WERI-Rb-1 (cell line): ENCODE data around the gene GRIPAP1.
A peak's percentile ranks its signal among the peaks of the same experiment; 100 is the strongest.

ENCODE experiments used
- DNase-seq: peaks from one replicate; pipeline ENCODE4 v3.0.0-alpha.2; 2020
- H3K27ac ChIP-seq: fragments of 250-450 bp; sonication (Bioruptor Pico); 2 replicates; pipeline ENCODE4 v1.5.1; 2020; ENCODE audit warnings: mild to moderate bottlenecking, moderate library complexity
- H3K27me3 ChIP-seq: fragments of 250-450 bp; sonication (Bioruptor Pico); 2 replicates; pipeline ENCODE4 v1.5.1; 2021; ENCODE audit warnings: mild to moderate bottlenecking, low read depth, moderate library complexity; ENCODE audit not compliant: insufficient read depth, severe bottlenecking
- H3K36me3 ChIP-seq: fragments of 250-450 bp; sonication (Bioruptor Pico); 2 replicates; pipeline ENCODE4 v1.5.1; 2020; ENCODE audit warnings: mild to moderate bottlenecking, moderate library complexity
- H3K4me3 ChIP-seq: 2 replicates; pipeline ENCODE4 v1.5.1; 2011; ENCODE audit warnings: low read depth, mild to moderate bottlenecking, control low read depth, low read length
- H3K9me3 ChIP-seq: fragments of 250-450 bp; sonication (Bioruptor Pico); 2 replicates; pipeline ENCODE4 v1.5.1; 2021; ENCODE audit warnings: mild to moderate bottlenecking, moderate library complexity; ENCODE audit not compliant: severe bottlenecking
- TF ChIP-seq, protein P1 (sequence below): IDR thresholded peaks from 2 replicates; pipeline ENCODE4 v1.5.1; 2011; ENCODE audit warnings: low read depth, mild to moderate bottlenecking, control low read depth, inconsistent platforms, low read length

Gene GRIPAP1

DNA sequence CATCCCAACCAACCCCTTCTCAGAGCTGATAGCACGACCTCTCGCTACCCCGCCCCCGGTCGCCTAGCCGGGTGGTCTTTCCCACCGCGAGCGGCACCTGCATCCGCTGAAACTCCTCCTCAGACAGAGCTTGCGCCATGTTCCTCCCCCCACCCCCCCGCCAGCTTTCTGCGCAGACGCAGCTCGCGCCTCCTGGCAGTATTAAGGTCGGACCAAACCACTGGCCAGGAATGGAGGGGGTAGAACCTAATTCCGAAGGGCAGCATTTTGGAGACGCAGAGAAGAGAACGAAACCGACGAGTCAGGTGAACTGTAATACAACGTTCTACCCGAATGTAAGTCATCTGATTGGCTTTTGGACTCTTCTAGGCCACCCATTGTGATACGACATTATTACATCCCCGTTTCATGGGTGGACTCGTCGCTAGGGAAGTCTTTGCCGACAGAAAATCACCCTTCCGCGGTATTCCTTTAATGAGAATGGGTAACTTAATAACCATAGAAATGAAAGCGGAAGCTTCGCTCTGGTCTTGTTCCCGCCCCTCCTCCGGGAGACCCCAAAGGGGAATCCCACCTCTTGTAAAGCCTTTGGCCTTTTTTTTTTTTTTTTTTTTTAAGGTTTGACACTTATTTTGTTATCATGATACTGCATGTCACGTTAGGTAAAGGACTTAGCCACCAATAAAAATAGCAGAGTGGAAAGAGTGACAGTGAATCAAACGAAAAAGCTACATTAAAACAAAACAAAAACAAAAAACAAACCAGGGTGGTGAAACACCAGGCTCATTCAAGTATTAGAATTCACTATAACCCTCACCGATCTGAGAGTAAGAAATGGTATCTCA is at the start of gene GRIPAP1:
Gene GRIPAP1, minus strand, starts transcription at position 174 of the 845 bp plus-strand sequence. Its CDS starts 35 bp downstream, at position 139.
- peaks cover 10% of the 10 kb centered on the region for H3K36me3 ChIP-seq
- peaks cover 10% of the 10 kb centered on the region for H3K27me3 ChIP-seq
- H3K27ac ChIP-seq = peak within 1 kb of the TSS; percentile 91
- TF ChIP-seq, protein P1, sequence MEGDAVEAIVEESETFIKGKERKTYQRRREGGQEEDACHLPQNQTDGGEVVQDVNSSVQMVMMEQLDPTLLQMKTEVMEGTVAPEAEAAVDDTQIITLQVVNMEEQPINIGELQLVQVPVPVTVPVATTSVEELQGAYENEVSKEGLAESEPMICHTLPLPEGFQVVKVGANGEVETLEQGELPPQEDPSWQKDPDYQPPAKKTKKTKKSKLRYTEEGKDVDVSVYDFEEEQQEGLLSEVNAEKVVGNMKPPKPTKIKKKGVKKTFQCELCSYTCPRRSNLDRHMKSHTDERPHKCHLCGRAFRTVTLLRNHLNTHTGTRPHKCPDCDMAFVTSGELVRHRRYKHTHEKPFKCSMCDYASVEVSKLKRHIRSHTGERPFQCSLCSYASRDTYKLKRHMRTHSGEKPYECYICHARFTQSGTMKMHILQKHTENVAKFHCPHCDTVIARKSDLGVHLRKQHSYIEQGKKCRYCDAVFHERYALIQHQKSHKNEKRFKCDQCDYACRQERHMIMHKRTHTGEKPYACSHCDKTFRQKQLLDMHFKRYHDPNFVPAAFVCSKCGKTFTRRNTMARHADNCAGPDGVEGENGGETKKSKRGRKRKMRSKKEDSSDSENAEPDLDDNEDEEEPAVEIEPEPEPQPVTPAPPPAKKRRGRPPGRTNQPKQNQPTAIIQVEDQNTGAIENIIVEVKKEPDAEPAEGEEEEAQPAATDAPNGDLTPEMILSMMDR = no peak
- H3K4me3 ChIP-seq = peak within 1 kb of the TSS; percentile 47
- DNase-seq = peak; percentile 76
- no peaks in the 10 kb centered on the region for H3K9me3 ChIP-seq

GRCh38 chrX:49043987-49044281 is 41.9 kb upstream of the GRIPAP1 start:
- Histone ChIP-seq H3K9me3 (no peaks in the 10 kb centered on the region), H3K36me3 (peaks cover 5% of the 10 kb centered on the region; the same call in 1 of the 2 replicates), H3K4me3 (peak overlapping the region; percentile 26), H3K27ac (peak overlapping the region; percentile 31), H3K27me3 (peaks cover 8% of the 10 kb centered on the region)
- DNase-seq = no peak
- TF ChIP-seq, protein P1 = no peak

GRCh38 chrX:49043220-49043986 is 41.3 kb upstream of the GRIPAP1 start, which contains the start of gene TFE3:
Gene TFE3, minus strand, starts transcription at chrX:49043357. Its CDS starts 131 bp downstream, at chrX:49043226.
- TF ChIP-seq, protein P1 = peak; percentile 54
- H3K9me3 ChIP-seq = no peaks in the 10 kb centered on the region
- peak within 1 kb of the TSS; percentile 65 for H3K4me3 ChIP-seq
- peaks cover 6% of the 10 kb centered on the region; the same call in 1 of the 2 replicates for H3K36me3 ChIP-seq
- H3K27me3 ChIP-seq = peaks cover 7% of the 10 kb centered on the region
- H3K27ac ChIP-seq = peak within 1 kb of the TSS; percentile 78
- DNase-seq = peak; percentile 97

DNA sequence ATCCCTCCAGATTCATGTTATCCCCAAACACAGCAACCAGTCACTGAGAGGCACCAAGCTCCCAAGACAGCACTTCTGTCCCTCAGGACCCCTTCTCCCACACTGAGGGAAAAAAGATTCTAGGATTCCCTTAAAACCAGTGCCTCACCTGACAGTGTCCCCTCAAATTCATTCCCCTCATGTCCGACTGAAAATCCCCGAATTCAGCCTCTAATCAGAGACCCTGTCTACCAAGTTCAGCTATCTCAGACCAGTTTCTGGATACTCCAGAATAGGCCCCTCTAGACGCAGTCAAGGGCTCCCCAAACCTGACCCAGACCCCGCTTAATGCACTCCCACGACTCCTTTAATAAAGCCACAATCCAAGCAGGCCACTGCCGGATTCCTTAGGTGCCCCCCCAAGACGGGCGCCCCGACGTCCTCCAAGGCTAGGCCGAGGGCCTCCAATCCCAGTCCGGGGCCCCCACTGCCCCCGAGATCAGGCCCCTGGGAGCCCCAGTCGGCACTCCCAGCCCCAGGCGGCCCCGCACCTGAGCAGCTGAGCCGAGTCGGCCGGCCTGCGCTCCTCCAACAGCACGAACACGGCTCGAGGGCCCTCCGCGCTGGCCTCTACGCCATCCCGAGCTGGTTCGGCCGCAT is 40.6 kb upstream of the GRIPAP1 start:
- peaks cover 7% of the 10 kb centered on the region for H3K27me3 ChIP-seq
- H3K4me3 ChIP-seq = peak overlapping the region; percentile 65
- TF ChIP-seq, protein P1 = no peak
- no peak for DNase-seq
- peaks cover 6% of the 10 kb centered on the region; the same call in 1 of the 2 replicates for H3K36me3 ChIP-seq
- H3K9me3 ChIP-seq = no peaks in the 10 kb centered on the region
- H3K27ac ChIP-seq = peak overlapping the region; percentile 78

DNA sequence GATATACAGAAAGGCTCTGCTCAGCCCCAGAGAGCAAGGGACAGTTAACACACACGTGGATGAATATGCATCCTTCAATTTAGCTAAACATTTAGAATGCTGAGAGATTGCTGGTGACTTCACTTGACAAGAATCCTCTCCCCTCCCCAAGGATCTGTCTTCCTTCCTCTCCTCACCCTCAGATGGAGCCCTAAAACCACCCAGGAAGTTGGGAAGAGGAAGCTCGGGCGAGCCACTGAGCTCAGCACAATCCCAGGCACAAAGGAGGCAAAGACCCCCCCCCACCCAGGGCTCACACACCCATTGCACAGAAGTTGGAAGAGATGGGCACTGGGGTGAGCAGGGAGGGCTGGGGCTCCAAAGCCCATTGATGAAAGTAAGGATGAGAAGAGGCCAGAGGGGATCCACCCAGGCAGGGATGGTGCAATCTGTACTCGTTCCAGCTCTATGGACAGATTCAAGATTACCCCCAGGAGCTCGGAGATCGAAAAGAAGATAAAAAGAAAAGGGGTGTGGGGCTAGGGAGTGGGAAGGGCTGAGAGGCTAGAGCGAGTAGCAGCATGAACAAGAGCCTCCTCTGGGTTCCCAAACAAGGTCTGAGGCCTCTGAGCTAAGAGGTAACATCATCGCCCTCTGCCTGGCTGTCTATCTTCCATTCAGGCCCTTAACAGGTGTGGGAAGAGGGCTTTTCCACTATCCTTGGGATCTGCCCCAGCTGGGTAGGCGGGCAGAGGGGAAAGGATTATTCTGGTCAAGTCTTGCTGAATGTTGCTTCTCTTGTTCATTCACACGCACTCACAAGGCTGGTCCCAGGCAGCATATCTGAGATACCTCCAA is 39.9 kb upstream of the GRIPAP1 start:
- peak; percentile 52 for DNase-seq
- Histone ChIP-seq H3K4me3 (peak overlapping the region; percentile 65), H3K36me3 (peaks cover 7% of the 10 kb centered on the region), H3K27ac (peak overlapping the region; percentile 78), H3K9me3 (no peaks in the 10 kb centered on the region), H3K27me3 (peaks cover 7% of the 10 kb centered on the region)
- TF ChIP-seq, protein P1 = no peak
